Endothelial cell of umbilical vein (primary cell): ENCODE results near the gene PRKG1. TPM values are rescaled to one million over a fixed set of nuclear protein-coding genes. Genes with fewer than 3 reads are reported as not detected.

ENCODE experiments used
- BruUV-seq: library from RNA; stranded (reverse); fragments of 400-500 nt; replicated peaks from 2 replicates; lab custom pipeline; 2021; lab: Mats Ljungman, UMichigan
- CTCF ChIA-PET: fragments of 300-600, 350-600 bp; sonication (Branson Sonifier 250); formaldehyde crosslinking; loops from one replicate; lab custom pipeline; 2021; ENCODE audit warnings: antibody characterized with exemption, inconsistent platforms; lab: Charles Lee
- POLR2A ChIA-PET: fragments of 300-600, 350-600 bp; sonication (Branson Sonifier 250); formaldehyde crosslinking; loops from one replicate; lab custom pipeline; 2021; ENCODE audit warnings: antibody characterized with exemption, inconsistent platforms; lab: Charles Lee
- DNase-seq: peaks from one replicate; pipeline ENCODE4 v3.0.0-alpha.2; 2011; ENCODE audit warnings: low read depth, low spot score
- FAIRE-seq: peaks from 2 replicates; lab custom pipeline; 2011; peaks lifted over from hg19 to GRCh38; lab: Jason Lieb, UNC
- H2AFZ ChIP-seq: 2 replicates; pipeline ENCODE4 v1.6.0; 2012; ENCODE audit warnings: low read depth, low read length, control low read depth, inconsistent platforms
- H3K27ac ChIP-seq: 2 replicates; pipeline ENCODE4 v1.5.1; 2011; ENCODE audit warnings: low read depth, mild to moderate bottlenecking, control low read depth, low read length, moderate library complexity; ENCODE audit not compliant: insufficient read depth
- H3K27me3 ChIP-seq, 2 experiments: 2 replicates each; pipeline versions ENCODE4 v1.6.0 to v1.6.1; 2011; ENCODE audit warnings: low read length in 2 of 2, mixed read lengths in 1 of 2; ENCODE audit not compliant: control insufficient read depth in 2 of 2, insufficient read depth in 2 of 2
- H3K36me3 ChIP-seq, 2 experiments: 2 replicates in 1 of 2; 3 replicates in 1 of 2; pipeline ENCODE4 v1.5.1; 2011; ENCODE audit warnings: low read length in 2 of 2, mild to moderate bottlenecking in 1 of 2, moderate library complexity in 1 of 2; ENCODE audit not compliant: control insufficient read depth in 2 of 2, insufficient read depth in 2 of 2; ENCODE audit errors: extremely low read depth in 1 of 2
- H3K4me1 ChIP-seq: 3 replicates; pipeline ENCODE4 v1.5.1; 2011; ENCODE audit warnings: mild to moderate bottlenecking, low read length; ENCODE audit not compliant: control insufficient read depth, insufficient read depth; ENCODE audit errors: extremely low read depth
- H3K4me2 ChIP-seq: 2 replicates; pipeline ENCODE4 v1.6.1; 2011; ENCODE audit warnings: low read length, control low read depth, mixed read lengths; ENCODE audit not compliant: insufficient read depth
- H3K4me3 ChIP-seq, 3 experiments: fragments of 200-600 bp in 1 of 3; sonication (generic), shearing (Covaris generic) in 1 of 3; replicated peaks in 1 of 3; 2 replicates each; pipeline ENCODE4 v1.5.1; 2011 to 2016; ENCODE audit warnings: control low read depth in 3 of 3, low read length in 3 of 3, mild to moderate bottlenecking in 2 of 3, inconsistent platforms in 1 of 3, low read depth in 1 of 3, moderate library complexity in 1 of 3; ENCODE audit not compliant: insufficient read depth in 1 of 3
- H3K79me2 ChIP-seq: 2 replicates; pipeline ENCODE4 v1.6.0; 2012; ENCODE audit warnings: low read length, inconsistent platforms; ENCODE audit not compliant: control insufficient read depth, insufficient read depth
- H3K9ac ChIP-seq: replicated peaks from 2 replicates; pipeline ENCODE3; 2011; ENCODE audit warnings: low read length, control low read depth; ENCODE audit not compliant: insufficient read depth; ENCODE audit errors: extremely low read depth
- H3K9me1 ChIP-seq: replicated peaks from 3 replicates; pipeline ENCODE4 v1.6.0; 2011; ENCODE audit warnings: mild to moderate bottlenecking, low read length; ENCODE audit not compliant: control insufficient read depth, insufficient read depth; ENCODE audit errors: extremely low read depth
- H3K9me3 ChIP-seq: replicated peaks from 2 replicates; pipeline ENCODE4 v1.5.1; 2012; ENCODE audit warnings: low read length, inconsistent platforms; ENCODE audit not compliant: control insufficient read depth, insufficient read depth
- H4K20me1 ChIP-seq: replicated peaks from 2 replicates; pipeline ENCODE3; 2011; ENCODE audit warnings: mild to moderate bottlenecking, low read length; ENCODE audit not compliant: control insufficient read depth, insufficient read depth; ENCODE audit errors: extremely low read depth
- CTCF ChIP-seq, 2 donors: IDR thresholded peaks; 1 replicate in 1 of 2; 2 replicates in 1 of 2; pipeline ENCODE4 v1.5.1; 2011; ENCODE audit warnings: low read length in 2 of 2, mild to moderate bottlenecking in 2 of 2, moderate library complexity in 2 of 2, control low read depth in 1 of 2, inconsistent platforms in 1 of 2, low read depth in 1 of 2; ENCODE audit not compliant: insufficient read depth in 1 of 2; ENCODE audit errors: extremely low read depth in 1 of 2
- EZH2 ChIP-seq: IDR thresholded peaks from 2 replicates; pipeline ENCODE4 v1.6.1; 2012; ENCODE audit warnings: borderline replicate concordance, low read depth, mild to moderate bottlenecking, moderate library complexity, low read length, inconsistent platforms; ENCODE audit not compliant: severe bottlenecking
- FOS ChIP-seq: IDR thresholded peaks from 2 replicates; pipeline ENCODE4 v1.6.1; 2011; ENCODE audit warnings: mild to moderate bottlenecking, low read length, moderate library complexity, borderline replicate concordance; ENCODE audit not compliant: insufficient read depth
- GATA2 ChIP-seq: IDR thresholded peaks from 2 replicates; pipeline ENCODE4 v1.7.0; 2011; ENCODE audit warnings: low read depth, mild to moderate bottlenecking, moderate library complexity, mixed read lengths, low read length; ENCODE audit not compliant: insufficient read length, insufficient read depth
- JUN ChIP-seq: IDR thresholded peaks from 2 replicates; pipeline ENCODE4 v1.6.1; 2011; ENCODE audit warnings: borderline replicate concordance, low read depth; ENCODE audit not compliant: insufficient read length, insufficient read depth
- MAX ChIP-seq: IDR thresholded peaks from 2 replicates; pipeline ENCODE4 v1.6.1; 2011; ENCODE audit not compliant: insufficient read depth, insufficient read length
- MYC ChIP-seq: IDR thresholded peaks from one replicate; pipeline ENCODE4 v1.6.1; 2011; ENCODE audit warnings: mild to moderate bottlenecking, low read depth, low read length
- POLR2A ChIP-seq: IDR thresholded peaks from 2 replicates; pipeline ENCODE4 v1.6.1; 2012; ENCODE audit warnings: low read depth, mild to moderate bottlenecking, control low read depth, low read length
- POLR2AphosphoS5 ChIP-seq: IDR thresholded peaks from 2 replicates; pipeline ENCODE4 v1.6.1; 2012; ENCODE audit warnings: low read depth, mild to moderate bottlenecking, control low read depth, low read length, moderate library complexity; ENCODE audit not compliant: insufficient read depth
- dilution Hi-C: fragments of 300-500 bp; cut with MboI; formaldehyde crosslinking; loops from one replicate; pipeline ENCODE4 v1.15.0; 2019; ENCODE audit warnings: low sequenced_read_pairs; ENCODE audit not compliant: extremely low pct_ligation_motif_present
- intact Hi-C: fragments of 100-400 bp; cut with micrococcal nuclease; formaldehyde crosslinking; loops from one replicate; pipeline ENCODE4 v1.10.0; 2022
- polyA plus RNA-seq, 4 experiments: library from polyadenylated mRNA; depleted of rRNA in 3 of 4; stranded (reverse) in 3 of 4; unstranded in 1 of 4; fragments of >200 nt; gene quantifications; 2 replicates each; pipeline versions ENCODE4 v1.2.1 to v1.2.3, GENCODE V29; 2011 to 2012; ENCODE audit warnings: missing spikeins in 1 of 4
- total RNA-seq: library from RNA; stranded (reverse); gene quantifications from 2 replicates; pipeline ENCODE4 v1.2.3, GENCODE V29; 2021

The PRKG1 gene
- total and polyA plus RNA-seq, 2 donors (not counting 3 experiments of a cell fraction or from before 2014, with no cell fraction given): 0.01 to 0.18 TPM

- POLR2A ChIA-PET: no interaction called here
- Histone ChIP-seq H3K27ac (no peak overlapping the region), H2AFZ (no peak overlapping the region), H3K4me3 (no peak overlapping the region), H3K4me1 (no peaks in the 10 kb centered on the region), H3K9ac (no peak overlapping the region), H3K9me1 (no peaks in the 10 kb centered on the region), H3K4me2 (no peak overlapping the region), H4K20me1 (no peaks in the 10 kb centered on the region), H3K9me3 (no peaks in the 10 kb centered on the region), H3K79me2 (no peaks in the 10 kb centered on the region), H3K36me3 (no peaks in the 10 kb centered on the region), H3K27me3 (no peaks in the 10 kb centered on the region)
- dilution Hi-C loops: no loop called here
- intact Hi-C loops: loop anchor here (5.0 kb wide), 1 partner anchor 308 kb away; no protein-coding TSS in a partner anchor
- TF ChIP-seq POLR2A (no peak), EZH2 (no peak), GATA2 (no peak), JUN (no peak), MAX (no peak), CTCF (IDR thresholded peaks at IDR 0.05; ENCODE audit: extremely low read depth in 1 of 2, insufficient read depth in 1 of 2, low read depth in 1 of 2, low read length in 2 of 2) (no peak), MYC (no peak), FOS (no peak), POLR2AphosphoS5 (no peak)
- FAIRE-seq (no peak), DNase-seq (no peak)
- CTCF ChIA-PET: no interaction called here
- BruUV-seq: no TSS peak
Measured at GRCh38 chr10:51789903-51790302, 715.6 kb downstream of the PRKG1 start.
